OCI-LY3 (cell line): Measurements from ENCODE around the gene CERS3.

ENCODE experiments used
- EZH2phosphoT487 ChIP-seq: fragments of 200-600 bp; shearing (Covaris generic); IDR thresholded peaks from 2 replicates; pipeline ENCODE4 v1.6.1; 2018; ENCODE audit warnings: antibody characterized with exemption, mixed run types, low read depth
- TF ChIP-seq, protein P1 (sequence below): fragments of 200-600, 300-600 bp; sonication (generic); IDR thresholded peaks from 2 replicates; pipeline ENCODE4 v1.5.1; 2014; ENCODE audit warnings: antibody characterized with exemption, low read length, low read depth

DNA sequence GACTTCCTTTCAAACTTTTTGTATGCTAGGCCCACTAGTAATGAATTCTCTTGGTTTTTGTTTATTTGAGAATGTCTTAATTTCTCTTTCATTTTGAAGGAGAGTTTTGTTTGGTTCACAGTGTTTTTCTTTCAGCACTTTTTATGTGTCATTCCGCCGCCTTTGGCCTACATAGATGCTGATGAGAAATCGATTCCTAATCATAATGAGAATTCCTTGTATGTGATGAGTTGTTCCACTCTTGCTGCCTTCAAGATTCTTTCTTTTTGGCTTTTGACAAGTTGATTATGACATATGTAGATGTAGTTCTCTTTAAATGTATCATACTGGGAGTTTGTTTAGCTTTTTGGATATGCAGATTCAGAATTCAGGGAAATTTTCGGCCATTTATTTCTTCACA lies 35.5 kb downstream of the CERS3 start:
- TF ChIP-seq, protein P1, sequence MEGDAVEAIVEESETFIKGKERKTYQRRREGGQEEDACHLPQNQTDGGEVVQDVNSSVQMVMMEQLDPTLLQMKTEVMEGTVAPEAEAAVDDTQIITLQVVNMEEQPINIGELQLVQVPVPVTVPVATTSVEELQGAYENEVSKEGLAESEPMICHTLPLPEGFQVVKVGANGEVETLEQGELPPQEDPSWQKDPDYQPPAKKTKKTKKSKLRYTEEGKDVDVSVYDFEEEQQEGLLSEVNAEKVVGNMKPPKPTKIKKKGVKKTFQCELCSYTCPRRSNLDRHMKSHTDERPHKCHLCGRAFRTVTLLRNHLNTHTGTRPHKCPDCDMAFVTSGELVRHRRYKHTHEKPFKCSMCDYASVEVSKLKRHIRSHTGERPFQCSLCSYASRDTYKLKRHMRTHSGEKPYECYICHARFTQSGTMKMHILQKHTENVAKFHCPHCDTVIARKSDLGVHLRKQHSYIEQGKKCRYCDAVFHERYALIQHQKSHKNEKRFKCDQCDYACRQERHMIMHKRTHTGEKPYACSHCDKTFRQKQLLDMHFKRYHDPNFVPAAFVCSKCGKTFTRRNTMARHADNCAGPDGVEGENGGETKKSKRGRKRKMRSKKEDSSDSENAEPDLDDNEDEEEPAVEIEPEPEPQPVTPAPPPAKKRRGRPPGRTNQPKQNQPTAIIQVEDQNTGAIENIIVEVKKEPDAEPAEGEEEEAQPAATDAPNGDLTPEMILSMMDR = no peak
- TF ChIP-seq EZH2phosphoT487 = no peak
